Measurements from ENCODE around the gene PKD1.
"Not testable (repeated sequence)": the region's sequence is repeated elsewhere in the genome, so short reads cannot be mapped to it uniquely, and the experiment has no call there.

DNA sequence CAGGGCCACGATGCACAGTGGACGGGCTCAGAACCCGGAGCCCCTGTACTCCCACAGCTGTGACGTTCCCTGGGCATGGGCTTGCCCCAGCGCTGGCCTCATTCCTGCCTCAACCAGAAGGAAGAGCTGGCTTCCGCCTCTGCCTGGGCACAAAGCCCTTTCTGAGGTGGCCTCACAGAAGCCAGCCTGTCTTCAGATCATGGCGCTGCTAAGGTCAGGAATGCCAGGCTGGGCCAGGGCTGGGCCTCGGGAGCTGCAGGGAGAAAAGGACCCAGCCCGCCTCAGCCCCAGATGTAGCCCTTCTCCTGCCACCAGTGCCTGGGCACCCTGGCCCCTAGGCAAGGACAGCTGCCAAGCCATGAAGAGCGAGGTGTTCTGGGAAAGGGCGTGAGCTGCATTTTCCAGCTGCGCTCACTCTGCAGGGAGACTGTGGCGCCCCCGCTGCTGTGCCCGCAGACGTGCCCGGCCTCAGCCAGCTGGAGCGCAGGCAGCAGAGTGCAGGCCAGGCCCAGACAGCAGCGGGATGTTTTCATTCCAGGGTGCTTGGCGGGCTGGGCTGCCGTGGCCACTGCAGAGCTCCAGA is 9.4 kb downstream of the PKD1 start:
- TF ChIP-seq ZFX (IDR thresholded peaks at IDR 0.05): not testable (repeated sequence)
- TF ChIP-seq, protein P1, sequence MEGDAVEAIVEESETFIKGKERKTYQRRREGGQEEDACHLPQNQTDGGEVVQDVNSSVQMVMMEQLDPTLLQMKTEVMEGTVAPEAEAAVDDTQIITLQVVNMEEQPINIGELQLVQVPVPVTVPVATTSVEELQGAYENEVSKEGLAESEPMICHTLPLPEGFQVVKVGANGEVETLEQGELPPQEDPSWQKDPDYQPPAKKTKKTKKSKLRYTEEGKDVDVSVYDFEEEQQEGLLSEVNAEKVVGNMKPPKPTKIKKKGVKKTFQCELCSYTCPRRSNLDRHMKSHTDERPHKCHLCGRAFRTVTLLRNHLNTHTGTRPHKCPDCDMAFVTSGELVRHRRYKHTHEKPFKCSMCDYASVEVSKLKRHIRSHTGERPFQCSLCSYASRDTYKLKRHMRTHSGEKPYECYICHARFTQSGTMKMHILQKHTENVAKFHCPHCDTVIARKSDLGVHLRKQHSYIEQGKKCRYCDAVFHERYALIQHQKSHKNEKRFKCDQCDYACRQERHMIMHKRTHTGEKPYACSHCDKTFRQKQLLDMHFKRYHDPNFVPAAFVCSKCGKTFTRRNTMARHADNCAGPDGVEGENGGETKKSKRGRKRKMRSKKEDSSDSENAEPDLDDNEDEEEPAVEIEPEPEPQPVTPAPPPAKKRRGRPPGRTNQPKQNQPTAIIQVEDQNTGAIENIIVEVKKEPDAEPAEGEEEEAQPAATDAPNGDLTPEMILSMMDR (conservative IDR thresholded peaks at IDR 0.05): not testable (repeated sequence)

All from C4-2B (cell line).